PC-9 (cell line): ENCODE results near the gene DNAJC13. TPM values are rescaled to one million over a fixed set of nuclear protein-coding genes. Genes with fewer than 3 reads are reported as not detected.
A peak's percentile ranks its signal among the peaks of the same experiment; 100 is the strongest.

ENCODE experiments used
- BruUV-seq: library from RNA; stranded (reverse); fragments of 400-500 nt; replicated peaks from 2 replicates; lab custom pipeline; 2021; lab: Mats Ljungman, UMichigan
- CTCF ChIA-PET: fragments of 300-600 bp; sonication (Branson Sonifier 250); formaldehyde crosslinking; loops from one replicate; lab custom pipeline; 2022; ENCODE audit warnings: antibody characterized with exemption; lab: Charles Lee
- POLR2A ChIA-PET: fragments of 300-600 bp; sonication (Branson Sonifier 250); formaldehyde crosslinking; loops from one replicate; lab custom pipeline; 2022; ENCODE audit warnings: antibody characterized with exemption; ENCODE audit not compliant: unreplicated experiment; lab: Charles Lee
- DNase-seq, 2 experiments: peaks; one replicate each; pipeline versions ENCODE4 v3.0.0 to v3.0.0-alpha.2; 2015 to 2022; ENCODE audit warnings: mixed read lengths in 1 of 2
- H2AFZ ChIP-seq: fragments of 200-600 bp; sonication (generic); 2 replicates; pipeline ENCODE4 v1.8.1; 2017; ENCODE audit warnings: antibody characterized with exemption
- H3F3A ChIP-seq: fragments of 200-600 bp; sonication (generic); 2 replicates; pipeline ENCODE4 v1.8.1; 2017; ENCODE audit warnings: antibody characterized with exemption, mild to moderate bottlenecking, low read depth; ENCODE audit not compliant: insufficient read depth
- H3K27ac ChIP-seq: fragments of 200-600 bp; sonication (generic); 2 replicates; pipeline ENCODE4 v1.6.1; 2016; ENCODE audit warnings: mixed run types
- H3K27me3 ChIP-seq: fragments of 200-600 bp; sonication (generic); 2 replicates; pipeline ENCODE4 v1.6.1; 2016; ENCODE audit warnings: low read depth, mixed run types; ENCODE audit not compliant: insufficient read depth
- H3K36me3 ChIP-seq: fragments of 200-600 bp; sonication (generic); 2 replicates; pipeline ENCODE4 v1.6.1; 2016; ENCODE audit warnings: low read depth, mixed run types
- H3K4me1 ChIP-seq: fragments of 200-600 bp; sonication (generic); replicated peaks from 2 replicates; pipeline ENCODE4 v1.6.1; 2016; ENCODE audit warnings: mixed run types; ENCODE audit not compliant: insufficient read depth
- H3K4me2 ChIP-seq: fragments of 200-600 bp; sonication (generic); 2 replicates; pipeline ENCODE4 v1.6.1; 2017; ENCODE audit warnings: mixed run types
- H3K4me3 ChIP-seq: fragments of 200-600 bp; sonication (generic); 2 replicates; pipeline ENCODE4 v1.6.1; 2016; ENCODE audit warnings: mixed run types
- H3K79me2 ChIP-seq: fragments of 200-600 bp; sonication (generic); 2 replicates; pipeline ENCODE4 v1.6.1; 2017; ENCODE audit warnings: low read depth, mixed run types
- H3K9me2 ChIP-seq: fragments of 200-600 bp; sonication (generic); 2 replicates; pipeline ENCODE4 v1.8.1; 2017; ENCODE audit warnings: mild to moderate bottlenecking; ENCODE audit not compliant: insufficient read depth
- H3K9me3 ChIP-seq: fragments of 200-600 bp; sonication (generic); 2 replicates; pipeline ENCODE4 v1.8.1; 2016; ENCODE audit warnings: low read depth; ENCODE audit not compliant: insufficient read depth
- H4K20me1 ChIP-seq: fragments of 200-600 bp; sonication (generic); 2 replicates; pipeline ENCODE4 v1.8.1; 2017; ENCODE audit not compliant: insufficient read depth
- EZH2 ChIP-seq: fragments of 200-600 bp; sonication (generic); IDR thresholded peaks from 2 replicates; pipeline ENCODE4 v1.8.0; 2017; ENCODE audit warnings: antibody characterized with exemption, low read depth
- intact Hi-C: fragments of 100-400 bp; cut with micrococcal nuclease; formaldehyde crosslinking; loops from one replicate; pipeline ENCODE4 v1.10.0; 2022; ENCODE audit not compliant: unreplicated experiment
- total RNA-seq: library from RNA; stranded (reverse); gene quantifications from 2 replicates; pipeline ENCODE4 v1.2.3, GENCODE V29; 2021
- TF ChIP-seq, protein P1 (sequence below): fragments of 200-600 bp; sonication (generic); conservative IDR thresholded peaks from 2 replicates; pipeline ENCODE4 v1.6.1; 2017; ENCODE audit warnings: mixed run types, antibody characterized with exemption, mild to moderate bottlenecking, moderate library complexity

The DNAJC13 gene
- total RNA-seq, 1 experiment from 2014 or later: 56.6 TPM

DNA sequence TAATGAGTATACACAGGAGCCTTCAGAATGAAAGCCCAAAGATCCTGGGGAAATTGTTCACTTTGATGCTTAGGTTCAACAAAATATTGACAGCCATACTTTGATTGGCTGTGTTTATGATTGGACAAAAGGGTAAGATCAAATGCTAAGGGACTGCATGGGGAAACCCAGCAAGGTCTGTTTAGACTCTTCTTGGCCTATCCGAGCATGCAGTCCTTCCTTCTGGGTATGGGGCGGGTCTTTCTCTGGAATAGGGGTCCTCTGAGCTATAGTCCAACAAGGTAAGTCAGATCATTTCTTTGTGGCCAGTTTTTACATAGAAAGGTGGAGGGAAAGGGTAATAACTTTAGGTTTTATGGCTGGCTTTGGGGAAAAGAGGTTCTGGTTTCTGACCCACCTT is 126.8 kb downstream of the DNAJC13 start:
- BruUV-seq: no TSS peak
- Histone ChIP-seq H3F3A (peaks cover 20% of the 10 kb centered on the region), H3K4me2 (0 out of 2 replicates have a peak overlapping the region, but pooled peaks have one; percentile 48), H3K79me2 (no peaks in the 10 kb centered on the region), H2AFZ (no peak overlapping the region), H3K27me3 (no peaks in the 10 kb centered on the region), H3K9me2 (no peaks in the 10 kb centered on the region), H3K4me1 (peaks cover 24% of the 10 kb centered on the region), H3K4me3 (no peak overlapping the region), H3K27ac (peak overlapping the region; percentile 81), H3K9me3 (no peaks in the 10 kb centered on the region; the same call in 1 of the 2 replicates), H4K20me1 (no peaks in the 10 kb centered on the region), H3K36me3 (peaks cover 3% of the 10 kb centered on the region; the same call in 1 of the 2 replicates)
- ChIA-PET POLR2A (no interaction called here), CTCF (no interaction called here)
- intact Hi-C loops: no loop called here
- no peak for TF ChIP-seq EZH2
- TF ChIP-seq, protein P1, sequence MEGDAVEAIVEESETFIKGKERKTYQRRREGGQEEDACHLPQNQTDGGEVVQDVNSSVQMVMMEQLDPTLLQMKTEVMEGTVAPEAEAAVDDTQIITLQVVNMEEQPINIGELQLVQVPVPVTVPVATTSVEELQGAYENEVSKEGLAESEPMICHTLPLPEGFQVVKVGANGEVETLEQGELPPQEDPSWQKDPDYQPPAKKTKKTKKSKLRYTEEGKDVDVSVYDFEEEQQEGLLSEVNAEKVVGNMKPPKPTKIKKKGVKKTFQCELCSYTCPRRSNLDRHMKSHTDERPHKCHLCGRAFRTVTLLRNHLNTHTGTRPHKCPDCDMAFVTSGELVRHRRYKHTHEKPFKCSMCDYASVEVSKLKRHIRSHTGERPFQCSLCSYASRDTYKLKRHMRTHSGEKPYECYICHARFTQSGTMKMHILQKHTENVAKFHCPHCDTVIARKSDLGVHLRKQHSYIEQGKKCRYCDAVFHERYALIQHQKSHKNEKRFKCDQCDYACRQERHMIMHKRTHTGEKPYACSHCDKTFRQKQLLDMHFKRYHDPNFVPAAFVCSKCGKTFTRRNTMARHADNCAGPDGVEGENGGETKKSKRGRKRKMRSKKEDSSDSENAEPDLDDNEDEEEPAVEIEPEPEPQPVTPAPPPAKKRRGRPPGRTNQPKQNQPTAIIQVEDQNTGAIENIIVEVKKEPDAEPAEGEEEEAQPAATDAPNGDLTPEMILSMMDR: no peak
- no peak for DNase-seq

DNA sequence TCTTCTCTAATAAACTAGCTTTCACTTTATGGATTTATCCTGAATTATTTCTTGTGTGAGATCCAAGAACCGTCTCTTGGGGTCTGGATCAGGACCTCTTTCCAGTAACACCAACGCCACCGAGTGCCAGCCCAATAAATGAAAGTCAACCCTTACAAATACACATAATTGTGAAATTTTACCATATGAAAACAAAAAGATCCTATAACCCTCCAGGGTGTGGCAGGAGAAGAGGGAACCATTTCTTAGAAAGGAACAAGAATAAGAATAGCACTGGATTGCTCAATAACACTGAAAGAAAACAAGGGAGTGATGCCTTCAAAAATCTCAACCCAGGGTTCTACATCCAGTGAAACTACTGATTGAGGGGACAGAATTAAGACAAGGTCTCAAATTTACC is 128.2 kb downstream of the DNAJC13 start:
- H3K4me1 ChIP-seq: peaks cover 31% of the 10 kb centered on the region
- no peaks in the 10 kb centered on the region for H3K79me2 ChIP-seq
- H3F3A ChIP-seq: peaks cover 20% of the 10 kb centered on the region
- H3K27ac ChIP-seq: no peak overlapping the region
- no peak overlapping the region for H3K4me2 ChIP-seq
- POLR2A ChIA-PET: interaction anchor here (0.6 kb wide), 1 partner anchor 123 kb away, joined by 4 read pairs; no protein-coding TSS in a partner anchor
- H3K27me3 ChIP-seq: no peaks in the 10 kb centered on the region
- H3K4me3 ChIP-seq: no peak overlapping the region
- no peaks in the 10 kb centered on the region; the same call in 1 of the 2 replicates for H3K9me3 ChIP-seq
- no peak for DNase-seq
- no peak for TF ChIP-seq EZH2
- TF ChIP-seq, protein P1: no peak
- H2AFZ ChIP-seq: no peak overlapping the region
- no peaks in the 10 kb centered on the region for H3K9me2 ChIP-seq
- CTCF ChIA-PET: no interaction called here
- BruUV-seq: no TSS peak
- no peaks in the 10 kb centered on the region for H3K36me3 ChIP-seq
- H4K20me1 ChIP-seq: no peaks in the 10 kb centered on the region
- intact Hi-C loops: no loop called here

DNA sequence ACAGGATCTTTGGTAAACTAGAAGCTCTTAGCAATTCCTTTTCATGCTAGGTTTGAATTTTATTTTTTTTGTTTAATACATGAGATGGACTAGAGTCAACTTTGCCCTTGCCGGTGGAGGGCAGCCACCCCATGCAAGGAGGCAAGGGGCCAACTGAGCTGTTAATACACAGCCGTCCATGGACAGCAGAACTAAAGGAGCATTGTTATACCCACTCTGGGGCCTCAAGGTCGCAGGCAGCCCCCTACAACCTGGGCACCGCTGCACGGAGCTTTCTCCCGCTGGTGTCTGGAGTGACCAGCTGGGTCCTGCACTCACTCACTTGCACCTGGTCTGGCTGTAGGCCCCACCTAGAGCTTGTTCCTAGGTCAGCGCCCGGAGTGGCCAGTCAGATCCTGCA is 131.9 kb downstream of the DNAJC13 start:
- no peak overlapping the region for H3K4me2 ChIP-seq
- no TSS peak for BruUV-seq
- ChIA-PET POLR2A (no interaction called here), CTCF (no interaction called here)
- no peak overlapping the region for H3K27ac ChIP-seq
- no peaks in the 10 kb centered on the region for H3K9me2 ChIP-seq
- no peaks in the 10 kb centered on the region for H3K79me2 ChIP-seq
- no peaks in the 10 kb centered on the region for H3K36me3 ChIP-seq
- no peaks in the 10 kb centered on the region; the same call in 1 of the 2 replicates for H3K9me3 ChIP-seq
- no peak for DNase-seq
- H3F3A ChIP-seq: no peaks in the 10 kb centered on the region
- intact Hi-C loops: no loop called here
- peaks cover 10% of the 10 kb centered on the region for H3K4me1 ChIP-seq
- no peak overlapping the region for H2AFZ ChIP-seq
- H4K20me1 ChIP-seq: no peaks in the 10 kb centered on the region
- H3K4me3 ChIP-seq: no peak overlapping the region
- H3K27me3 ChIP-seq: no peaks in the 10 kb centered on the region
- TF ChIP-seq, protein P1: no peak
- no peak for TF ChIP-seq EZH2
